HG03045 (cell line): ENCODE data around the gene USP13.

ENCODE experiments used
- ATAC-seq: cut with Tn5 transposase; IDR thresholded peaks from one replicate; pipeline ENCODE4 v1.9.1; 2021; ENCODE audit warnings: mild to moderate bottlenecking, moderate library complexity; ENCODE audit not compliant: unreplicated experiment

Gene USP13

GRCh38 chr3:179731544-179731943 lies 78.7 kb downstream of the USP13 start:
- ATAC-seq, result no peak

- no peak for ATAC-seq
Observed at GRCh38 chr3:179732661-179733348, 80.0 kb downstream of the USP13 start.

GRCh38 chr3:179733797-179734196 lies 81.0 kb downstream of the USP13 start:
- no peak for ATAC-seq

- no peak for ATAC-seq
Observed at GRCh38 chr3:179734497-179735281, 81.8 kb downstream of the USP13 start.

GRCh38 chr3:179735321-179735720 lies 82.5 kb downstream of the USP13 start:
- ATAC-seq, result no peak

- no peak for ATAC-seq
Observed at GRCh38 chr3:179738998-179739397, 86.2 kb downstream of the USP13 start.

GRCh38 chr3:179739816-179740594 lies 87.2 kb downstream of the USP13 start:
- ATAC-seq, result no peak

GRCh38 chr3:179743913-179744312 lies 91.1 kb downstream of the USP13 start:
- ATAC-seq, result no peak

- no peak for ATAC-seq
Observed at GRCh38 chr3:179744667-179745066, 91.8 kb downstream of the USP13 start.

GRCh38 chr3:179745079-179745478 lies 92.2 kb downstream of the USP13 start:
- no peak for ATAC-seq

GRCh38 chr3:179745716-179746115 lies 92.9 kb downstream of the USP13 start:
- no peak for ATAC-seq

- no peak for ATAC-seq
Observed at GRCh38 chr3:179750720-179751328, 98.0 kb downstream of the USP13 start.

GRCh38 chr3:179760944-179761343 lies 108.1 kb downstream of the USP13 start:
- ATAC-seq, result no peak

- ATAC-seq, result no peak
Observed at GRCh38 chr3:179765396-179765795, 112.6 kb downstream of the USP13 start.

GRCh38 chr3:179766416-179767133 lies 113.7 kb downstream of the USP13 start:
- ATAC-seq, result no peak

GRCh38 chr3:179768080-179768479 lies 115.2 kb downstream of the USP13 start:
- no peak for ATAC-seq

- no peak for ATAC-seq
Observed at GRCh38 chr3:179769411-179770247, 116.8 kb downstream of the USP13 start.

- no peak for ATAC-seq
Observed at GRCh38 chr3:179771797-179772196, 119.0 kb downstream of the USP13 start.

GRCh38 chr3:179772297-179772696 lies 119.5 kb downstream of the USP13 start:
- ATAC-seq, result no peak
